Measurements from ENCODE around the gene ABCA2. TPM values are rescaled to one million over a fixed set of nuclear protein-coding genes. Genes with fewer than 3 reads are reported as not detected.

Gene ABCA2
- total and polyA plus RNA-seq, 2 donors from 2014 or later = 39.2 to 72.1 TPM

DNA sequence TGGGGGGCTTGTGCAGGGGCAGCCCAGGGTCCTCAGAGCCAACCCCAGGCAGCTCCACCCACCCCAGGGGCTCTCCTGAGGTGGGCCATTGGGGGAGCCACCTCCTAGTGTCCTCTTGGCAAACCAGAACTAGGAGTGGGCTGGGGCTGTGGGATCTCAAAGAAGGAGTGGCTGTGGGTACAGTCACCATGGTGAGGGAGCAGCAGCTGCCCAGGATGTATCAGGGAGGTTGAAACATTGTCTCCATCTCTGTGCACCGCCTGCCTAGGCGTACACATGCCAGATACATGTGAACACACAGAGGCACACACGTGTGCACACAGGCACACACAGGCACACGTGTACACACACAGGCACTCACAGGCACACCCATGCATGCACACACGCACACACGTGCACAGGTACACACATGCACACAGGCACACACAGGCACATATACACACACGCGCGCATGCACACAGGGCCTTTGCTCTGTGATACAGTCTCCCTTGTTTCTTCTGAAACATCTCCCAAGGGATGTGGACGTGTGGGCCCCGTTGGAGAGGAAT lies 65.3 kb downstream of the ABCA2 start:
- Histone ChIP-seq H3K27ac (ENCODE audit: low read depth in 2 of 2, low read length in 2 of 2) (no peak overlapping the region), H3K27me3 (ENCODE audit: control insufficient read depth, insufficient read depth, low read length) (no peaks in the 10 kb centered on the region), H3K4me3 (ENCODE audit: low read length in 3 of 3) (no peak overlapping the region), H3K36me3 (ENCODE audit: control insufficient read depth in 2 of 3, insufficient read depth in 3 of 3, low read length in 3 of 3) (no peaks in the 10 kb centered on the region), H3K4me1 (ENCODE audit: control insufficient read depth in 2 of 3, insufficient read depth in 2 of 3, low read depth in 1 of 3, low read length in 3 of 3) (peaks cover 0 to 3% (median 0%) of the 10 kb centered on the region in 3 donors), H3K9me3 (ENCODE audit: control insufficient read depth in 2 of 3, insufficient read depth in 1 of 3, low read length in 3 of 3) (no peaks in the 10 kb centered on the region), H3K9ac (ENCODE audit: low read length in 3 of 3) (no peak overlapping the region)
- intact Hi-C loops (cut with DNase I) = no loop called here
- no peak for DNase-seq
- TF ChIP-seq, protein P1, sequence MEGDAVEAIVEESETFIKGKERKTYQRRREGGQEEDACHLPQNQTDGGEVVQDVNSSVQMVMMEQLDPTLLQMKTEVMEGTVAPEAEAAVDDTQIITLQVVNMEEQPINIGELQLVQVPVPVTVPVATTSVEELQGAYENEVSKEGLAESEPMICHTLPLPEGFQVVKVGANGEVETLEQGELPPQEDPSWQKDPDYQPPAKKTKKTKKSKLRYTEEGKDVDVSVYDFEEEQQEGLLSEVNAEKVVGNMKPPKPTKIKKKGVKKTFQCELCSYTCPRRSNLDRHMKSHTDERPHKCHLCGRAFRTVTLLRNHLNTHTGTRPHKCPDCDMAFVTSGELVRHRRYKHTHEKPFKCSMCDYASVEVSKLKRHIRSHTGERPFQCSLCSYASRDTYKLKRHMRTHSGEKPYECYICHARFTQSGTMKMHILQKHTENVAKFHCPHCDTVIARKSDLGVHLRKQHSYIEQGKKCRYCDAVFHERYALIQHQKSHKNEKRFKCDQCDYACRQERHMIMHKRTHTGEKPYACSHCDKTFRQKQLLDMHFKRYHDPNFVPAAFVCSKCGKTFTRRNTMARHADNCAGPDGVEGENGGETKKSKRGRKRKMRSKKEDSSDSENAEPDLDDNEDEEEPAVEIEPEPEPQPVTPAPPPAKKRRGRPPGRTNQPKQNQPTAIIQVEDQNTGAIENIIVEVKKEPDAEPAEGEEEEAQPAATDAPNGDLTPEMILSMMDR (IDR thresholded peaks at IDR 0.05; ENCODE audit: borderline replicate concordance, extremely low read depth, insufficient read depth) = no peak
- FAIRE-seq = no peak

DNA sequence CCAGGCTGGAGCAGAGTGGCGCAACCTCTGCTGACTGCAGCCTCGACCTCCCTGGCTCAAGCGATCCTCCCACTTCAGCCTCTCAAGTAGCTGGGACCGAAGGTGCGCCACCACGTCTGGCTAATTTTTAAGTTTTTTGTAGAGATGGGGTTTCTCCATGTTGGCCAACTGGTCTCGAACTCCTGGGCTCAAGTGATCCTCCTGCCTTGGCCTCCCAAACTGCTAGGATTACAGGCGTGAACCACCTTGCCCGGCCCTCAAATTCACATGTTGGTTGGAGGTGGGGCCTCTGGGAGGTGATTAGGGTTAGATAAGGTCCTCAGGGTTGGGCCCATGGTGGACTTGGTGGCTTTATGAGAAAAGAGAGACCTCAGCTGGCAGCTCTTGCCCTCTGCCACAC lies 65.9 kb downstream of the ABCA2 start:
- intact Hi-C loops (cut with DNase I) = no loop called here
- FAIRE-seq = no peak
- Histone ChIP-seq H3K36me3 (ENCODE audit: control insufficient read depth in 2 of 3, insufficient read depth in 3 of 3, low read length in 3 of 3) (no peaks in the 10 kb centered on the region), H3K4me3 (ENCODE audit: low read length in 3 of 3) (no peak overlapping the region), H3K4me1 (ENCODE audit: control insufficient read depth in 2 of 3, insufficient read depth in 2 of 3, low read depth in 1 of 3, low read length in 3 of 3) (peaks cover 0 to 3% (median 0%) of the 10 kb centered on the region in 3 donors), H3K9me3 (ENCODE audit: control insufficient read depth in 2 of 3, insufficient read depth in 1 of 3, low read length in 3 of 3) (no peaks in the 10 kb centered on the region), H3K9ac (ENCODE audit: low read length in 3 of 3) (no peak overlapping the region), H3K27me3 (ENCODE audit: control insufficient read depth, insufficient read depth, low read length) (no peaks in the 10 kb centered on the region), H3K27ac (ENCODE audit: low read depth in 2 of 2, low read length in 2 of 2) (no peak overlapping the region)
- TF ChIP-seq, protein P1 (IDR thresholded peaks at IDR 0.05; ENCODE audit: borderline replicate concordance, extremely low read depth, insufficient read depth) = no peak
- DNase-seq = no peak

DNA sequence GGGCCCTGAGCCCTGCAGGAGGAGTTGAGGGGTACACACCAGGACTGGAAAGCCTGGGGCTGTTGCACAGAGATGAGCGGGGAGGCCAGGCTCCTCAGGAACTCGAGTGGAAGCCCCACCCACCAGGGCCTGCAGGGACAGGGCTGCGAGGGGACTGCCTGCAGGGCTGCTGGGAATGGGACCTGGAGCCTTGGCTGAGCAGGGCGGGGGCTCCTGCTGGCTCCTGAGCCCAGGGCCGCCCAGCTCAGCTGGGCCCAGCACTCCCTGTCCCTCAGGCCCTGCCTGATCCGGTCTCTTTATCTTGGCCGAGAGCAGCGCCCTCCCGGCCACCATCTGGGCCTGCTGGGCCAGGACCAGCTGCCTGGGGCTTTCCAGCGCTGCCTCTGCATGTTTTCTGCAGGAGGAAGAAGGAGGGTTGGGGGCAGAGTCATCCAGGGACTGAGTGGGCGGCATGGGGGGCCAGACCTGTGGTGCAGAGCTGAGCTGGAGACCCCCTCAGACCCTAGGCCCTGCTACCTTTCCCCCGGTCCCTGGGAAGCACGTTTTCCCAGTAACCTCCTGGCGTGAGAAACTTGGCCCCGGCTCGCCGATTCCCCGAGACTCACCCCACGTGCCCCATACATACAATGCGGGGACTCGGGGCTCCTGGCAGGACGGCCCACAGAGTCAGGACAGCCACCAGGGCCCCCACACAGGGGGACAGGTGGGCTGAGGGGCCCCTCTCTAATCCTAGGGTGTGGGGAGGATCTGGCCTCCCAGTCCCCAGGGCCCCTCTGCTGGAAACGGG lies 66.6 kb downstream of the ABCA2 start:
- no peak overlapping the region for H3K27ac ChIP-seq (ENCODE audit: low read depth in 2 of 2, low read length in 2 of 2)
- intact Hi-C loops (cut with DNase I) = no loop called here
- no peaks in the 10 kb centered on the region for H3K9me3 ChIP-seq (ENCODE audit: control insufficient read depth in 2 of 3, insufficient read depth in 1 of 3, low read length in 3 of 3)
- no peak for DNase-seq
- no peaks in the 10 kb centered on the region for H3K36me3 ChIP-seq (ENCODE audit: control insufficient read depth in 2 of 3, insufficient read depth in 3 of 3, low read length in 3 of 3)
- TF ChIP-seq, protein P1 (IDR thresholded peaks at IDR 0.05; ENCODE audit: borderline replicate concordance, extremely low read depth, insufficient read depth) = no peak
- peaks cover 0 to 3% (median 0%) of the 10 kb centered on the region in 3 donors for H3K4me1 ChIP-seq (ENCODE audit: control insufficient read depth in 2 of 3, insufficient read depth in 2 of 3, low read depth in 1 of 3, low read length in 3 of 3)
- no peak overlapping the region for H3K9ac ChIP-seq (ENCODE audit: low read length in 3 of 3)
- FAIRE-seq = no peak
- no peak overlapping the region for H3K4me3 ChIP-seq (ENCODE audit: low read length in 3 of 3)
- H3K27me3 ChIP-seq (ENCODE audit: control insufficient read depth, insufficient read depth, low read length) = no peaks in the 10 kb centered on the region

Data from kidney (tissue), 14 donors.